Activated gamma-delta T cell (primary cell): ENCODE measurements around the gene GPAT3.

Source experiments
- DNase-seq: peaks from one replicate; lab custom pipeline; 2025; lab: John Stamatoyannopoulos, UW

Gene GPAT3

GRCh38 chr4:83644677-83645659 is 109.1 kb downstream of the GPAT3 start:
- no peak for DNase-seq

DNA sequence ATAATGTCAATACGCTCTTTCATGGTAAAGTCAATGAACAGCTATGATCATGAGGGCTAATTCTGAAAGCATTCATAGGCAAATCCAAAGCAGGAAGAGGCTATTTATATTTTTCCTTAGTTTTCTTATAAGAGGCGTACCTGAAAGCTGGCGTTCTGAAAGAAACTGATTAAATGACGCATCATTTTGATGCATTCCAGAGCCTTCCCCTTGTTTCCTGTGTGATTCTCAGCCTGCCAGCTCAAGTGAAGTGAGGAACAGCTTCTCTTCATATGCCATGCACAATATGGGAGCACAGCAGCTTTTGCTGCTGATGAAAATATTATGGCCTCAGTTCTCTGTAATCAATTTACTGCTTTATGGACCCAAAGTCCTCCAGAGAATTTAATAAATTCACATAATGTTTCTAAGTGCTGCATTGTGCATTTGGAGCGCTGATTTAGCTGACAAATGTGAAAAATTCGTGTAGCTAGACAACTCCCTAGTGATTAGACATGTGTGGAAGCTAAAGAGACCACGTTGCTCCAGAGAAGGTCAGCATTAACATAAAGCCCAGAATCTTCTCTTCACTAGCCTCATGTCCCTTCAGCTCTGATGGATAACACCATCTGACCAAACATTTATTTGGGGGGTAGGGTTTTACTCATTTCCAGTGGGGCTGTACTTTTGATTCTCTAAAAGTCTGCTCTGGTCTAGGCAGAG is 110.8 kb downstream of the GPAT3 start:
- no peak for DNase-seq

DNA sequence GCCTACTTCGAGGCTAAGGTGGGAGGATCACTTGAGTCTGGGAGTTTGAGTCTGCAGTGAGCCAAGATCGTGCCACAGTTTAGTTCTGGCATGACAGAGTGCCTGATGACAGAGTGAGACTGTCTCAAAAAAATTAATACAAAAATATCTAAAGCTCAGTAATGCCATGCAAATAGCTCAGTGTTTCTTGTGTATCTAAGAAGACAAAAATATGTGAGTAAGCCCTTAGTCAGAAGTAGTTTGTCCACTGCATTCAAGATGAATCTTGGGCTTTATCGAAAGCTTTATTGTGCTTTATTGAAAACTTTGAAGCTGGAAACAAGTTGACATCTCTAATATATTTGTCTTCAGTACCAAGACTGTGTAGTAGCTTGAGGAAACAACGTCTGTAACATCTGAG is 115.9 kb downstream of the GPAT3 start:
- no peak for DNase-seq
